GM19328 (cell line): ENCODE results near the gene TMEM63B.

Experiments
- ATAC-seq: cut with Tn5 transposase; IDR thresholded peaks from one replicate; pipeline ENCODE4 v1.9.1; 2021; ENCODE audit warnings: mild to moderate bottlenecking, moderate library complexity; ENCODE audit not compliant: unreplicated experiment

Gene TMEM63B

DNA sequence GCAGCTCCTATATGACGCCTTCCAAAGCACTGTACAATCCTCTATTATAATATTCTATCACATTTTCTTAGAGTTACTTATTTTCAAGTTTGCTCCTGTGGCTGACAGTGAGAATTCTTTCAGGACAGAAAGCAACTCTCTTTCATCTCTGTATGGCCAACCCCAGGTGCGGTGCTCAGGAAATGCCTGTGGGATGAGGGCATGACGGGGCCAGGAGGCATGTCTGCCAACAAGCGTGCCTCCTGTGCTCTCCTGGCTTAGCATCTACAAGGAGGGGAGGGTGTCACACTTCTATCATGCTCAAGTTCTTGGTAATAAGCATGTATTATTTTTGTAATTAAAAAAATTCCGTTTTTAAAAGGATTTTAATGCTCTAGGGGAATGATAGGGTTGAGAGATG, 11.5 kb upstream of the TMEM63B start:
- ATAC-seq = no peak

DNA sequence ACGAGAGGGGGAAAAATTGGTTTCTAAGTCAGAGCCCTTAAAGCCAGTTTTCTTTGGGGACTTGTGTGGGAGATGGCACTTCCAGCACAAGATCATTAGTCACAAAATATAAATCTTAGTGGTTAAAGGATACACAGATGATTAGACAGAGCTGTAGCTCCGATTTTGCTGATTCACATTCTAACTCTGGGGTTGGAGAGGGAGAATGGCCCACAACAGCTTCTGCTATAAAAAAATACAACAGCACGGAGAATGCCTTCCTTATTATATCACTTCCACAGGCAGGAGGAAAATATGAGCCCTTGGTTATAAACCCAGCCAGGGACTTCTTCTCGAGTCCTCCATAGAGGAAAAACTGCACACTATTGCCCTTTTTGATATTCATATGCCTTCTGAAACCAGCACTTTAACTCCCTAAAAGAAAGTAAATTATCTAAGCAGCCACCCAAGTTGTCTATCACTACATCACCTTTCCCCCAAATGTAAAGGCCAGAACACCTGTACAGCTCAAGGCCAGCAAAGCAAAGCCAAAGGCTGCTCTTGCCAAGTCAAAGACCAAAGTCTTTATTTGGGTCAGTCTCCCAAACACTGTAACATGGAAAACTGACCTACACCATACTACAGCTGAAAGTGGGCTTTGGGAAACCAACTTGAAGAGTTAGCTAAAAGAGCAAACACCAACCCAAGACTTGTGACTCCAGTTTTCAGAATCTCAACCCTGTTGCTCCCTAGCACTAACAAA, 10.5 kb upstream of the TMEM63B start:
- no peak for ATAC-seq

DNA sequence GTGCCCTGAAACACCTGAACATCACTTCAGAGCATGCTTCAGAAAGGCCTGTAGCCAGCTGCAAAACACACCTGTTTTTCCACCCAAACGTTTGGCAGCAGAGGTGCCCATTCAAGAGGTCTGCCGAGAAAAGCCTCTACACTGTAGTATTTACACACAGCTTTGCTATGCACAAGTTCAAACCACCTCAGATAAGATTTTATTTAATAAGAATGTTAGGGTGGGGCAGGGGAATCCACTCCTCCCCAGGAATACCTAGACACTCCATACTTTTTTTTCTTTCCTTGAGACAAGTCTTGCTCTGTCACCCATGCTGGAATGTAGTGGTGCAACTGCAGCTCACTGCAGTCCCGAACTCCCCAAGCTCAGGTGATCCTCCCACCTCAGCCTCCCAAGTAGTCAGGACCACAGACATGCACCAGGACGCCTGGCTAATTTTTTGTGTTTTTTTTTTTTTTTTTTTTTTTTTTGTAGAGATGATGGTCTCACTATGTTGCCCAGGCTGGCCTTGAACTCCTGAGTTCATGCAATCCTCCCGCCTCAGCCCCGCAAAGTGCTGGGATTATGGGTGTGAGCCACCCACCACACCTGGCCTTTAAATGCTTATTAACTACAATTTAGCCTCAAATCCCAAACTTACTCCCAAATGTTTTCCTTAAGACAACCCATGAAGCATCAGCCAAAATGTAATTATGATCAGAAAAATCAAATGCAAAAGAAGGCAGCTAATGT, 9.8 kb upstream of the TMEM63B start:
- no peak for ATAC-seq

DNA sequence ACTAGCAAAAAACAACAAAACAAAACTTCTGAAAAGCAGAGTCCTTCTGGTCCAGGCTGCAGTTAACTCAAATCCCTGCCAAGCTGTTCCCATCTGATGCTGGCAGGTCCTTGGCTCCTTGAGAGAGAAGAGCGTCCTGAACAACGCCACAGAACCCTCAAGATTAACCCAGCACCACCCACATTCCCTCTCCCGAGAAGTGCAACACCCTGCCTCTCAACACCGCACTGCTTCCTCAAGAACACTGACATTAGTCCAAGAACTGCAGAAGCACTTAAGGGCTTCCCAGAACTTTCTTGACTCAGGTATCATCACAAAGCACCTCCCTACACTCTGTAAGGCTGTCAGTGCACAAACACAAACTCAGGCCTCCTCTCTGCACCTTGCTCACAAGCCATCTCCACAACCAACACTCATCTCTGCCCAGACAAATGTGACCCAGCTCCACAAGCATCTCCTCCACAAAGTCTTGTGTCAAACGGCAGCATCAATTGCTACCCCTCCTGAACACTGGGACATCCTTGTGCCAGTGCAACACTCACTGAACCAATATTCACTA, 7.6 kb upstream of the TMEM63B start:
- ATAC-seq = no peak

DNA sequence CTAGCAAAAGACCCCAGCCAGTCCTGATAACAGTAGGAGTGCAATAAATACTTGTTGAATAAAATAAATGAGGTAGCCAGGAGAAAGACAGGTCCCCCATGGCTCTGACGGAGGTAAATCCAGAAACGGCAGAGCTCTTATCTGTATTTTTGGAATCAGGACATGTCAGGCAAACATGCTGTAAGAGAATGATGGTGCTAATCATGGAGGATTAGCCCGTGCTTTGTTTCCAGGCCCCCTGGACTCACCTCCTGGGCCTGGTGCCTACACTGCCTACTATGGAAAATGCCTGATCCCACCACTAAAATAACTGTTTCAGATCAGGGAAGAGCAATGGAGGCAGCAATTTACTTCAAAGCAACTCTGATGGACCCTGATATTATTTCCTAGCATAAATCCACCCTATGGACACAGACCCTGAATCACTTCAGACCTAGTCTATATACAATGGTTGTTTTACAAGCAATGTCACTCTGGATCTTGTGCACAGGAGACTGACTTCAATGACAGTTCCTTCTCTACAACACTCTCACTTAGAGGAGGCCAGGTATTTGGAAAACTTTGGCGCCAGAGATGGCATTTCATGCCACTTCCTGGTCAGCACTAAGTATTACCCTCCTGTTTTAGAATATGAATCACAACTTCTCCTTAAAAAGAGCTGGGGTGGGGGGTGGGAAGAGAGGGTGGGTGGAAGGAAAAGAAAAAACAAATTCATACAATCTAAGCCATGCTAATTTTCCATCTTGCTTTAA, 6.5 kb upstream of the TMEM63B start:
- ATAC-seq = no peak

DNA sequence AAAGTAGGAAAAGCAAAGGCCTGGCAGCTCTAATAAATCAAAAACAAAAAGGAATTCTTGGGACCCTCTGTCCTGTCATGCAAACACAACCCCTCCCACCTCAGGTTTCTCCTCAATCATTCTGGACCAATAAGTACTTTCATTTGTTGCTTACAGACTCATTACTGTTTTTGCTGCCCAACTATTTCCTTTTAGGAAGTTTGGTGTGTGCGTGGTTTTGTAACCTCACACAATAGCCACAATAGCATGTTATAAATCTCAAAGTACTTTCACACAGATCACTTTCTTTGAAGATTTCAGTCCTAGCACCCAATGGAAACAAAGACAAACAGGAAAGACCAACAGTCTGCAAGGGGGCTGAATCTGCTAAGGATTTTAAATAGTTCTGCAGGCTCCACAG, 4.6 kb upstream of the TMEM63B start:
- ATAC-seq = no peak

DNA sequence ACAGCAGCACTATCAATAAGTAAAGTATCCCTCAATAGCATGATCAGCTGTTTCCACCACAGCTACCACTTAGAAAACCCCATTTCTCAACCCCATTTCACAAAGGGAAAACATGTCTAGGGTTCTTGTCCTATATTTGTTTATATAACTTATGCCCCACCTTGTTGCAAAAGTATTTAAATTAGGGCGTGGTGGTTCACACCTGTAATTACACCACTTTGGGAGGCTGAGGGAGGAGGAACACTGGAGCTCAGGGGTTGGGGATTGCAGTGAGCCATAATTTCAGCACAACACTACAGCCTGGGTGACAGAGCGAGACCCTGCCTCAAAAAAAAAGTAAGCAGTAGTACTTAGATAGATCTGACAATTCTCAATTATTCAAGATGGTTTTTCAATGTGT, 3.8 kb upstream of the TMEM63B start:
- no peak for ATAC-seq

DNA sequence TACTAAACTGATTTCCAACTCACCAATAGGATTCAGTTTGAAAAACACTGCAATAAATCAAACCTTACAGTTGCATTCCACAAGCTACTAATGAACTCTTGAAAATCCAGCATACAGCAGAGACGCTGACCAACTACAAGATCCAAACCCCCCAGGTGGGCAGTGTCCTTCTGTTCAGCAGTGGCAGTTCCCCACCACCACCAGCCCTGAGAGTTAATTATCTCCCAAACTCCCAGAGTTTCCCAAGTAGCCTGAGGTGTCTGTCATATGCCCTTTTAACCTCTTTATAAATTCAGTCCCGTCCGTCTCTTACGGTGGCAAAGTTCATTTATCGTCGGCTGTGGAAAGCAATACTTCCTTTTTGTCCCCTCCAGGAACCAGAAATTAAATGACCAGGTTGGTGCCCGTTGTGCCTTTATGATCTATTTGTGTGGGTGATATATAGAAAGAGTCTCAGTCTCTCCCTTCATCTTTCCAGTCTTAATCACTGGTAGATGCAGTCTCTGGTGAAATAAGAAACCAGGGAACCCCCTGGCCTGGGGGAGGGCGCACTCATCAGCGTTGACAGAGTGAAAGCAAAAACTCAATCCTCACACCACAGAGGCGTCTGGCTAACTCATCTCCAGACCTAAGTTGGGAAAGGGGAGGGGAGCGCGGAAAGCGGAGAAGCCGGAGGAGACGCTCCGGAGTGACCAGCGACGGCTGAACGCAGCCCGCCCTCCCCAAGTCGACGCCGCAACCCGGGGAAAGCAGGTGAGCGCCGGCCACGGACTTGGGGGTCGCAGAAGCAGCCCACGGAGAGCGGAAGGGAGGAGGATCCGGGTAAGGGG, 819 bp upstream of the TMEM63B start:
- no peak for ATAC-seq

DNA sequence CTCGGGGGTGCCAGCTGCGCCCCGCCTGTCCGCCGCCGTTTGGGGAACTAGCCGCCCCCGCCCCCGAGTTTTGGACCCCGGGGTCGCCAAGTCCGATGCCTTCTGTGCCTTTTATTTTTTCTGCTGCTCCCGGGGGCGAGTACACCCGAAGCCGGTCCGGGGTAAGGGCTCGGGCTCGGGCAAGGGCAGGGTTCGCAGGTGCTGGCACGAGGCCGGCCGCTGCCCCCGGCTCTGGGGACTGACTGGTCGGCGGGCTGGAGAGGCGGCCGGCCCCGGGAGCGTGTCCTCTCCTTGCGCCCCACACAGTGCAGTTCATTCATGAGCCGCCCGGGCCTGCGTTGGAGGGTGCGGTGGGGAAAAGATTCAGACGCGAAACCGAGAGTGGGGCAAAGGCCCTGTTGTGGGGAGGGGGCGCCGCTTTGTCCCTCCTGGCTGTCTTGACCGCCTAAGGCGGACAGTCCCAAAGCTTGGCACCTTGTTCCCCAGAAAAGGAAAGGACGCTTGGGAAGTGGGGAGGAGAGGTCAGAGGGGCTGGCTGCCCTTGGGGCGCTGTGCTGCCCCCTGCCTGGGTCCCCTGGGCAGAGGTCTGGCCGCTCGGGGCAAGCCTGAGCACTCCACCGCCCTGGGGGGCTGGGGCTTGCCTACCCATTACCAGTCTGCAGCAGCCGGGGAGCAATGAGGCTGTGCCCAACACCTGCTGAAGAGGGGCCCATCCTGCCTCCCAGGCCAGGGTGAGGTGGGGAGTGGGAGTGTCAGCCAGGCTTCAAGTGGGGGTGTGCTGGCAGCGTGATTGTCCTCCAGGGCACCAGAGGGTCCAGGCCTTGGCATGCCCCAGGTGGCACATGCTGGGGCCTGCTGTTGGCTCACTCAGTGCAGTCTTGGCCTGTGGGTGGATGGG, 915 bp downstream of the TMEM63B start:
- ATAC-seq = no peak

DNA sequence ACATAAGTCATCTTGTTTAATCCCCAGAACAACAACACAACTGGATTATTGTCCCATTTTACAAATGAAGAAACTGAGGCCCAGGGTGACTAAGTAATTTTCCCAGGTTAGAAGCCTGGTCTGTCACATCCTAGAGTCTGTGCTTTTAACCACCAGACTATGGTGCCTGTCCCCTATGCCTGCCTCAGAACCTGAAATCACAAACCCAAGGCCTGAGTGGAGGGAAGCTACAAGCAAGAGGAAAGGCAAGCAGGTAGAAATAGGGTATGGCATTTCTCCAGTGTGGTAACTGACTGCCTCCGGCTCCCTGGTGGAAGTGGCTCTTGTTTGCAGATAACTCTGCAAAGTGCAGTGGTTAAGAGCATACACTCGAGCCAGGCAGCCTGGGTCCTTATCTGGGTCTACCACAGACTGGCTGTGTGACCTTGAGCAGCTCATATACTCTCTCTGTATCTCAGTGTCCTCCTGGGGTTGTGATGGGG, 2.5 kb downstream of the TMEM63B start:
- ATAC-seq = no peak

DNA sequence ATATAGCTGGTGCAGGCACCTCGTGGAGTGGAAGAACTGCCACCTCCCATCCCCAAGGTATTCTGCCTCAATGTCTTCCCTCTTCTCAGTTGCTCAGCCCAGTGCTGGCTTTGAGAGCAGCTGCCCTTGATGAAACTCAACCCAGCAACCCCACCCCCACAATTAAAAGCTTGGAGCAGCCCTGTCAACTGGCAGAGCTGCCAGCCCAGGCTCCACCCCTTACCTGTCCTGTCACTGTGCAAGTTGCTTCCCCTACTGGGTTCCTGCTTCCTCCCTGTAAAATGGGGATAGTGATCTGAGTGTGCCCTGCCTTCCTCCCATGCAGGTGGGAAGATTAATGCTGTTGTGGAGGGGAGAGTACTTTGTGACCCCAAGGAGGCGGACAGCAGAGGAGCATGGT, 4.5 kb downstream of the TMEM63B start:
- ATAC-seq = no peak

DNA sequence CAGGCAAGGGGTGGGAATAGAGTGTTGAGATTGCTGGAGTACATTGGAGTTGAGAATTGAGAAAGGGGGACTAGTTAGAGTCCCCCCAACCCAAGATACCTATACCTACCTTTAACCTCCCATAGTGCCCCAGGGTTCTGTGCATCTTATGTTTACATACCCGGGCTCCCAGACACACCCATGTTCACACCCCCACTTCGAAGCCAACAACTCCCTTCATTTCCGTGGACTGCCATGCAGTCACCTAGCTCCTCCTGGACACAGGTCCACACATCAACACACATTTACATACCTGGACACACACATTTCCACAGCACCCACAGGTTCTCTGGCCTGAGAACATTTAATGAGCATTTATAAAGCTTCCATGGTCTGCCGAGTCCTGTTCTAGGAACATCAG, 5.1 kb downstream of the TMEM63B start:
- no peak for ATAC-seq

DNA sequence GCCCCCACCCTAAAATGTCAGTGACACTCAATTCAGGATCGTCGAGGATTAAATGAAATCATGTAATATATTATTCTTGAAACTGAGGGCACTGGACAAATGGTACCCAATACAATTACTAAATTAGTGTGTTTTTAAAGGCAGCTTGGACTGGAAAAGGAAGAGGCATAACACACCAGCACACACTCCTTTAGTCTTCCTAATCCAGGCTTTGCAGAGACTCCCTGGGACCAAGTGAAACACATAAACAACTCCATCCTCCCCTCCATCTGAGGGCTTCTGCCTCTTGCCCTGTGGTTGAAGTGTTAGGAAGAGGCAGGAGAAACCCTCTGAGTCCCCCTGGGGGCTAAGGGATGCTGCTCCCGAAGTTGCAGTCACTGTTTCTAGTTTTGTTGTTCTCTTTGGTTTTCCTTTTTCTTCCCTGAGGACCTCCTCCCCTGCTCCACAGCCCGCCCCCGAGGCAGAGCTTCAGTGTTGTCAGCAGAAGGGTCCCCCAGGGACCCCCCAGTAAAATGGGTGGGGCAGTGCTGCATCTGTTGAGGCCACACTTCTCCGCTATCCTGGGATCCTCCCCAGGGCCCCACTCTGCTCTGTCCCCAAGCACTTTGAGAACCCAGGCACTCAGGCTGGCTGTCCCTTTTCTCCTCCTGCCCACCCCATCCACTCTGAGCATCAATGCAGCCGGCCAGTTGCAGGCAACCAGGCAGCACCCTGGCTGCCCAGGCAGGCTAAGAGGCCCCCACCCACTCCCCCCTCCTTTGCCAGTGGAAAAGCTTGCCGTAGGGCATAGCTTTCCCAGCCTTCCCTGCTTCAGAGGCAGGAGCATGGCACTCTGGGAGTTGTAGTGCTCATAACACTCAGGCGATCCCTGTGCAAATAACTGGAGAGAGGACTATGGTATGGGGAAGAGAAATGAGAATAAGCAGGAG, 5.9 kb downstream of the TMEM63B start:
- no peak for ATAC-seq

DNA sequence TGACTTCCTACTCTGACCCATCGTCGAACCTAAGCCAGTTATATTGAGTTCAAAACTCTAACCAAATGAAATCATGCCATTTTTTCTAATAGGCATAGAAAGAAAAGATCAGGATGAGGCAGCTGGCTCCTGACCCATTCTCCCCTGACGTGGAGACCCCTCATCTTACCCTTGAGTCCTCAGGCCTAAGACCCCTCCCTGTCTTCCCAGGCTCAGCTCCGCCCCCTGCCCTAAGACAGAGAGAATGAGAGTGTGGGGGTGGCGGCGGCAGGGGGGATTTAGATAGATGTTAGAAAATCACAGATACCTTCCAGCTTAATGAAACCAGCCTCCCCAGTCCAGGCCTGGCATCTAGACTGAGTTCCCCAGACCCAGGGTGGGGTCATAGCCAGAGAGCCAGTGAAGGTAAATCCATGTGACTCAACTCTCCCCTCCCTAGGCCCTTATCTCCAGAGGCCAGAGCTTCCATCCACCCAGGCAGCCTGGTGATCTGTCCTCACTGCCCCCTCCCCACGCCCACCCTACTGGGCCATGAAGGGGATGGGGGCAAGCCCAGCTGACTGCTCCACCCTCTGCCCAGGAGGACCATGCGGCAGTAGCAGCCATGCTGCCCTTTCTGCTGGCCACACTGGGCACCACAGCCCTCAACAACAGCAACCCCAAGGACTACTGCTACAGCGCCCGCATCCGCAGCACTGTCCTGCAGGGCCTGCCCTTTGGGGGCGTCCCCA, 6.8 kb downstream of the TMEM63B start:
- ATAC-seq = no peak

DNA sequence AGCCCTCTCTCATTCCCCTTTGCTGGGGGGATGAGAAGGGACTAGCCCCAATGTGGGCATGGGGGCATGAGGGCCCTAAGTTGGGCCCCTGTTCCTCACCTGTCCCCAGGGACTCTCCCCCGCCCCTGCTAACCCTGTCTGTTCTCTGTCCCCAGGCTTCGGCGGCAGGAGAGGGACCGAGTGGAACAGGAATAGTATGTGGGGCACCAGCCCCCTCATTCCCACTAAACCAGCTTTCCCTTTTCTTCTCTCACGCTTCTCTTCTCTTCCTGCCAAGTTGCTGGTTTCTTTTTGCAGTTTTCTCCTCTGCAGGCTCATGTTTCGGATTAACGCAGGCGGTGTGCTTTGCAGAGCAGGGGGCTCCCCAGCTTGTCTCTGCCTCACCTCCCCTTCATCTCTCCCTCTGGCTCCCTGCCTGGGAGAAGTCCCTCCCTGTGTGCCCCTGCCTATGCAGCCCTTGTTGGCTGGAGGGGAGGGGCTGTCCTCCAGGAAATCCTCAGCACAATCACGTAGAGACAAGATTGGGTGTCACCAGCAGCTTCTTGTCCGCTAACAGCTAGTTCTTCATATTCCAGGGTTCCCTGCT, 7.9 kb downstream of the TMEM63B start:
- ATAC-seq = no peak

DNA sequence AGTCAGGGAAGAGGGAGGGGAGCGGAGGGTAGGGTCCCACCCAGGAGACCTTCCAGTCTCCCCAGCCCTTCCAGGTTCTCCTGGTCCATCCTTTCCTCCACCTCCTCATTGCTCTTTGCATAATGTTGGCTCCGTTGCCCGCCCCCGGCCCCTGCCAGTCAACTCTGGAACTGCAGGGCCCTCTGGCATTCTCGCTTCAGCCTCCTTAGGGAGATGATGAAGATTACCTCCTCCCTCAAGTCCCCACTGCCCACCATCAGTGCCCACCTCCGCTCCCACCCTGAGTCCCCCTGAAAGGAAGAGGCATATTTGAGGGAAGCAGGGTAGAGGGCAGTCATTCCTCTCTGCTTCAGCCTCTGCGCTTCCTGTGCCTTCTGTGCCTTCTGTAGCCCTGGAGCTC, 8.5 kb downstream of the TMEM63B start:
- no peak for ATAC-seq

DNA sequence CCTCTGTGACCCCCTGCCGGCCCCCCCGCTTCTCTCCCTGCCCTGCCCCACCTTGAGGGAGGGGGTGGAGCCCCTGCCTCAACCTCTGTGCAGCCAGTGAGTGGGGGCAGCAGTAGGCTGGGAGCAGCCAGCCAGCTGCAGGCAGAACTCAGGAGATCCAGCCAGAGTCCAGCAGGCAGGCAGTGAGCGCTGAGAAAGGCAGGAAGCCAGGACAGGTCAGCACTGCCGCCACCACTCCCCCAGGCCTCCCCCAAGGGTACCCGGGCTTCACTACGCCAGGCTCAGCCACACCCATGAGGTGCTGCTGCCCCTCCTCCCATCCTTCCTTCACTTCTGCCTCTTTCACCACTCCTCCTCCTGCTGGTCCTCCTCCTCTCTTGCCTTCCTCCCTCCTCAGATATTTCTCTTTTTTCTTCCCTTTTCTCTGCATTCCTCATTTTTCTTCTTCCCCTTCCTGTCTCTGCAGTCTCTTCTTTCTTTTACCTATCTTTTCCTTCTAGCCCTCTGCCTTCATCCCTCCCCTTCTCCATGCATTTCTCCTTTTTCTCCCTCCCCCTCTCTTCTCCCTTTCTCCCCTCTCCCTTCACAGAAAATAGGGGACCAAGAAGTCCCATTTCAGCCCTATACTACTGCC, 11.5 kb downstream of the TMEM63B start:
- ATAC-seq = no peak
